ENCODE measurements around the gene MDM4.

Gene MDM4

GRCh38 chr1:204571128-204571527 is 54.9 kb downstream of the MDM4 start:
- TF ChIP-seq CTCF (IDR thresholded peaks at IDR 0.05; ENCODE audit: borderline replicate concordance, control extremely low read depth, extremely low read depth, insufficient read depth, missing control alignments), result no peak
- in situ Hi-C loops (cut with MboI; ENCODE audit: low sequenced_read_pairs, unreplicated experiment), result no loop called here
- no peak for DNase-seq (ENCODE audit: low spot score)

GRCh38 chr1:204571631-204572030 is 55.4 kb downstream of the MDM4 start:
- DNase-seq (ENCODE audit: low spot score), result no peak
- in situ Hi-C loops (cut with MboI; ENCODE audit: low sequenced_read_pairs, unreplicated experiment), result no loop called here
- no peak for TF ChIP-seq CTCF (IDR thresholded peaks at IDR 0.05; ENCODE audit: borderline replicate concordance, control extremely low read depth, extremely low read depth, insufficient read depth, missing control alignments)

- no peak for TF ChIP-seq CTCF (IDR thresholded peaks at IDR 0.05; ENCODE audit: borderline replicate concordance, control extremely low read depth, extremely low read depth, insufficient read depth, missing control alignments)
- DNase-seq (ENCODE audit: low spot score), result no peak
- in situ Hi-C loops (cut with MboI; ENCODE audit: low sequenced_read_pairs, unreplicated experiment), result no loop called here
These were observed 57.0 kb downstream of the MDM4 start for GRCh38 chr1:204572923-204573922.

GRCh38 chr1:204574016-204574864 is 58.0 kb downstream of the MDM4 start:
- no peak for TF ChIP-seq CTCF (IDR thresholded peaks at IDR 0.05; ENCODE audit: borderline replicate concordance, control extremely low read depth, extremely low read depth, insufficient read depth, missing control alignments)
- no peak for DNase-seq (ENCODE audit: low spot score)
- in situ Hi-C loops (cut with MboI; ENCODE audit: low sequenced_read_pairs, unreplicated experiment), result no loop called here

- no peak for TF ChIP-seq CTCF (IDR thresholded peaks at IDR 0.05; ENCODE audit: borderline replicate concordance, control extremely low read depth, extremely low read depth, insufficient read depth, missing control alignments)
- DNase-seq (ENCODE audit: low spot score), result no peak
- in situ Hi-C loops (cut with MboI; ENCODE audit: low sequenced_read_pairs, unreplicated experiment), result no loop called here
These were observed 58.6 kb downstream of the MDM4 start for GRCh38 chr1:204574865-204575163.
